GM23338 (cell line): ENCODE data around the gene CPA1. TPM values are rescaled to one million over a fixed set of nuclear protein-coding genes. Genes with fewer than 3 reads are reported as not detected.

Experiments
- ATAC-seq: fragments of 200-7000 bp; cut with Tn5 transposase; 3 replicates; pipeline ENCODE4 v1.9.1; 2020
- DNase-seq: peaks from one replicate; pipeline ENCODE4 v3.0.0-alpha.2; 2015; ENCODE audit warnings: low spot score
- H2AFZ ChIP-seq: fragments of 200-600 bp; sonication (generic); 2 replicates; pipeline ENCODE4 v1.8.0; 2016; ENCODE audit warnings: antibody characterized with exemption, mild to moderate bottlenecking, moderate library complexity
- H3F3A ChIP-seq: fragments of 200-600 bp; sonication (generic); replicated peaks from 2 replicates; pipeline ENCODE4 v1.8.0; 2017; ENCODE audit warnings: antibody characterized with exemption, mixed run types, low read depth
- H3K27ac ChIP-seq: fragments of 200-600 bp; sonication (generic); 2 replicates; pipeline ENCODE4 v1.6.1; 2016; ENCODE audit warnings: low read depth
- H3K27me3 ChIP-seq: fragments of 200-600 bp; sonication (generic); 2 replicates; pipeline ENCODE4 v1.8.0; 2016; ENCODE audit warnings: mild to moderate bottlenecking, mixed run types, moderate library complexity; ENCODE audit not compliant: insufficient read depth
- H3K36me3 ChIP-seq: fragments of 200-600 bp; sonication (generic); 2 replicates; pipeline ENCODE4 v1.8.0; 2016; ENCODE audit warnings: mild to moderate bottlenecking; ENCODE audit not compliant: insufficient read depth
- H3K4me1 ChIP-seq: fragments of 200-600 bp; sonication (generic); 2 replicates; pipeline ENCODE4 v1.8.0; 2016; ENCODE audit warnings: mild to moderate bottlenecking, moderate library complexity; ENCODE audit not compliant: insufficient read depth
- H3K4me2 ChIP-seq: fragments of 200-600 bp; sonication (generic); 2 replicates; pipeline ENCODE4 v1.7.1; 2017; ENCODE audit warnings: mixed run types
- H3K4me3 ChIP-seq: fragments of 200-600 bp; sonication (generic); 2 replicates; pipeline ENCODE4 v1.6.1; 2016; ENCODE audit warnings: mixed run types
- H3K79me2 ChIP-seq: fragments of 200-600 bp; sonication (generic); replicated peaks from 2 replicates; pipeline ENCODE4 v1.8.0; 2017; ENCODE audit warnings: mild to moderate bottlenecking; ENCODE audit not compliant: insufficient read depth
- H3K9me2 ChIP-seq: fragments of 200-600 bp; sonication (generic); 2 replicates; pipeline ENCODE4 v1.8.0; 2017; ENCODE audit not compliant: insufficient read depth
- H4K20me1 ChIP-seq: fragments of 200-600 bp; sonication (generic); replicated peaks from 2 replicates; pipeline ENCODE4 v1.8.0; 2017; ENCODE audit warnings: mild to moderate bottlenecking; ENCODE audit not compliant: insufficient read depth
- H3K27ac Mint-ChIP-seq: 2 replicates; pipeline ENCODE4 v1.8.0; 2020; ENCODE audit warnings: inconsistent platforms, mild to moderate bottlenecking, moderate library complexity, mixed read lengths
- H3K27me3 Mint-ChIP-seq: 3 replicates; pipeline ENCODE4 v1.8.0; 2022; ENCODE audit warnings: low read depth, mild to moderate bottlenecking, moderate library complexity, mixed read lengths, inconsistent platforms; ENCODE audit not compliant: insufficient read depth, poor library complexity
- H3K36me3 Mint-ChIP-seq: 3 replicates; pipeline ENCODE4 v1.8.0; 2021; ENCODE audit warnings: low read depth, mild to moderate bottlenecking, inconsistent platforms, moderate library complexity, mixed read lengths
- H3K4me1 Mint-ChIP-seq: 3 replicates; pipeline ENCODE4 v1.8.0; 2020; ENCODE audit warnings: mild to moderate bottlenecking, inconsistent platforms, mixed read lengths
- H3K4me3 Mint-ChIP-seq: 3 replicates; pipeline ENCODE4 v1.8.0; 2021; ENCODE audit warnings: moderate library complexity, mild to moderate bottlenecking, inconsistent platforms, mixed read lengths
- H3K9me3 Mint-ChIP-seq: 3 replicates; pipeline ENCODE4 v1.8.0; 2020; ENCODE audit warnings: moderate library complexity, mild to moderate bottlenecking, inconsistent platforms, mixed read lengths
- CREB1 ChIP-seq: fragments of 250-450 bp; sonication (Bioruptor Pico); IDR thresholded peaks from 2 replicates; pipeline ENCODE4 v1.5.0; 2020; ENCODE audit warnings: low read depth, mild to moderate bottlenecking, moderate library complexity
- CTCF ChIP-seq, 2 experiments: fragments of 200-600 bp in 1 of 2; sonication (generic) in 1 of 2; conservative IDR thresholded peaks; 2 replicates each; pipeline versions ENCODE4 v1.5.1 to v1.6.1; 2016 to 2017; ENCODE audit warnings: antibody characterized with exemption in 2 of 2, low read depth in 2 of 2, mild to moderate bottlenecking in 2 of 2, moderate library complexity in 1 of 2
- ETS1 ChIP-seq: IDR thresholded peaks from 2 replicates; pipeline ENCODE4 v1.6.1; 2016; ENCODE audit warnings: antibody characterized with exemption
- EZH2 ChIP-seq: fragments of 200-600 bp; sonication (generic); IDR thresholded peaks from one replicate; pipeline ENCODE4 v1.8.0; 2017; ENCODE audit warnings: antibody characterized with exemption, mild to moderate bottlenecking, low read depth; ENCODE audit not compliant: unreplicated experiment
- EZH2phosphoT487 ChIP-seq: fragments of 200-600 bp; sonication (generic); IDR thresholded peaks from one replicate; pipeline ENCODE4 v1.8.1; 2018; ENCODE audit warnings: antibody characterized with exemption; ENCODE audit not compliant: unreplicated experiment
- JUNB ChIP-seq: IDR thresholded peaks from one replicate; pipeline ENCODE4 v1.6.1; 2016; ENCODE audit warnings: antibody characterized with exemption; ENCODE audit not compliant: unreplicated experiment
- NANOG ChIP-seq: IDR thresholded peaks from 2 replicates; pipeline ENCODE4 v1.6.1; 2016; ENCODE audit warnings: antibody characterized with exemption, borderline replicate concordance
- POLR2AphosphoS5 ChIP-seq: IDR thresholded peaks from 2 replicates; pipeline ENCODE4 v1.6.1; 2016; ENCODE audit warnings: antibody characterized with exemption, low read depth
- REST ChIP-seq: IDR thresholded peaks from one replicate; pipeline ENCODE4 v1.6.1; 2018; ENCODE audit warnings: antibody characterized with exemption; ENCODE audit not compliant: unreplicated experiment
- STAT1 ChIP-seq: IDR thresholded peaks from one replicate; pipeline ENCODE4 v1.6.1; 2016; ENCODE audit warnings: antibody characterized with exemption; ENCODE audit not compliant: unreplicated experiment
- ZNF114 ChIP-seq: fragments of 250-450 bp; sonication (Bioruptor Pico); IDR thresholded peaks from 2 replicates; pipeline ENCODE4 v1.5.0; 2020; ENCODE audit warnings: mild to moderate bottlenecking, moderate library complexity
- ZNF331 ChIP-seq: fragments of 250-450 bp; sonication (Bioruptor Pico); IDR thresholded peaks from 2 replicates; pipeline ENCODE4 v1.5.0; 2020; ENCODE audit warnings: low read depth, mild to moderate bottlenecking, moderate library complexity
- ZNF462 ChIP-seq: fragments of 250-450 bp; sonication (Bioruptor Pico); IDR thresholded peaks from 2 replicates; pipeline ENCODE4 v1.5.0; 2020; ENCODE audit warnings: mild to moderate bottlenecking, moderate library complexity
- polyA plus RNA-seq: library from polyadenylated mRNA; unstranded; fragments of >200 nt; fragmentation: Nextera tagmentation; extraction: Ambion mirVana; gene quantifications from 2 replicates; pipeline ENCODE4 v1.2.1, GENCODE V29; 2016
- total RNA-seq: library from RNA; depleted of rRNA; stranded (reverse); fragments of >200 nt; shearing (Covaris generic); gene quantifications from 2 replicates; pipeline ENCODE4 v1.2.3, GENCODE V29; 2014

The CPA1 gene
- total and polyA plus RNA-seq, 2 experiments from 2014 or later, result not detected

GRCh38 chr7:130401101-130401500 is 20.8 kb downstream of the CPA1 start:
- H3K79me2 ChIP-seq, result no peaks in the 10 kb centered on the region
- 0 out of 2 replicates have a peak, but pooled peaks cover 4% of the 10 kb centered on the region for H3K9me2 ChIP-seq
- no peak overlapping the region for H3K4me3 ChIP-seq
- TF ChIP-seq ZNF114 (no peak), CTCF (conservative IDR thresholded peaks at IDR 0.05; ENCODE audit: low read depth in 2 of 2) (no peak), JUNB (no peak), EZH2 (no peak), NANOG (no peak), ZNF462 (no peak), ZNF331 (CRISPR knock-in tag) (no peak), EZH2phosphoT487 (no peak), ETS1 (no peak), POLR2AphosphoS5 (no peak), STAT1 (no peak), REST (no peak), CREB1 (CRISPR knock-in tag) (no peak)
- Mint-ChIP-seq H3K27ac (0 out of 2 replicates have a peak overlapping the region, but pooled peaks have one; percentile 65), H3K9me3 (no peaks in the 10 kb centered on the region; the same call in 2 of the 3 replicates), H3K4me3 (no peak overlapping the region), H3K36me3 (peaks cover 19% of the 10 kb centered on the region), H3K4me1 (peaks cover 17% of the 10 kb centered on the region), H3K27me3 (peaks cover 2% of the 10 kb centered on the region)
- H3K36me3 ChIP-seq, result no peaks in the 10 kb centered on the region
- H3K27me3 ChIP-seq, result no peaks in the 10 kb centered on the region
- no peak overlapping the region for H3K27ac ChIP-seq
- ATAC-seq, result no peak
- H4K20me1 ChIP-seq, result no peaks in the 10 kb centered on the region
- DNase-seq, result no peak
- H3K4me1 ChIP-seq, result peaks cover 11% of the 10 kb centered on the region; the same call in 1 of the 2 replicates
- no peak overlapping the region for H2AFZ ChIP-seq
- H3K4me2 ChIP-seq, result no peak overlapping the region
- H3F3A ChIP-seq, result no peaks in the 10 kb centered on the region
